HG03060 (cell line): Measurements from ENCODE around the gene PRR19.

Source experiments
- ATAC-seq: cut with Tn5 transposase; IDR thresholded peaks from one replicate; pipeline ENCODE4 v1.9.1; 2021; ENCODE audit warnings: low read depth, moderate number of reproducible peaks; ENCODE audit not compliant: unreplicated experiment

PRR19 gene

DNA sequence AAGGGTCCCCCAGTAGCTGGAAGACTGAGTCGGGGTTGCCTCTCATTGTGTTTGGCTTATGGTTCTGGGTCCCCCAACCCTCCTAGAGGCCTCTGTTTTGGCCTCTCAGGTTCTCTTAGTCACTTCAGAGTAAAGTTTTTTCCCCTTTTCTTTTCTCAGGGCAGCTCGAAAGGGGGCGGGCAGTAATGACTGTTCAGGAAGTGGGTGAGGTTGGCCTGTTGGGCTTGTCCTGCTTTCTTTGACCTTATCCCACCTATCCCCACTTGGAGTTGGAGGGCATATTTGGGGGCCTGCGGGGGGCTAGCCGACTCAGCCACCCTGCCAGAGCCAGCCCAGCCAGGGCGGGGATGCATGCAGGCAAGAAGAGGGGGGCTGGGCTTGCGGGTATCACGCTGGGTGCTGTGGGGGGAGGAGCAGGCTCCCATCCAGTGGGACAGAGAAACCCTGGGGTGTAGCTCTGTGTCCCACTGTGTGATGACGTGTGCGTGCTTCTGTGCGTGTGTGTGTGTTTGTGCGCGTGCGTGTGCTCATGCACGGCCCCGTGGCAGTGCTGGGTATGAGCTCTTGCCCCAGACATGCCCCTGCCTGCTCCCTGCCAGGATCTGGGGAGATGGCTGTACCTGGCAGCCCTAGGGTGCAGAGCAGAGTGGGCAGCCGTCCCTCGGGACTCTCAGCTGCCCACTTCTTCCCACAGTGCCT, 31.4 kb upstream of the PRR19 start:
- ATAC-seq: no peak

DNA sequence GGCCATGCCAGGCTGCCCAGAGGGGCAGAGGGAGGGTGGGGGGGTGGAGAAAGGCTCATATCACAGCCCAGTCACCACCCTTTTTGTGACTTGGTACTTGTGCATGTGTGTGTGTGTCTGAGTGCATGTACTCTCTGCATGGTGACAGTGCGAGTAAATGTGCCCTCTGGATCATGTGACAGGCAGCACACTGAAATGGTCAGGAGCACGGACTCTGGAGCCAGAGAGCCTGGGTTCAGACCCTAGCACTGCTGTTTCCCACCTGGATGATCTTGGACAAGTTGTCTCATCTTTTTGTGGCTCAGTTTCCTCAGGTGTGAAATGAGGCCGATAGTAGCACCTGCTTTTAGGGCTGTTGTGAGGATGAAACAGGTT, 30.9 kb upstream of the PRR19 start:
- ATAC-seq: no peak

GRCh38 chr19:42271861-42272534, 29.9 kb upstream of the PRR19 start:
- no peak for ATAC-seq

GRCh38 chr19:42272535-42272897, 29.4 kb upstream of the PRR19 start:
- ATAC-seq: no peak

- no peak for ATAC-seq
Observed at GRCh38 chr19:42272989-42273406, 28.9 kb upstream of the PRR19 start.

DNA sequence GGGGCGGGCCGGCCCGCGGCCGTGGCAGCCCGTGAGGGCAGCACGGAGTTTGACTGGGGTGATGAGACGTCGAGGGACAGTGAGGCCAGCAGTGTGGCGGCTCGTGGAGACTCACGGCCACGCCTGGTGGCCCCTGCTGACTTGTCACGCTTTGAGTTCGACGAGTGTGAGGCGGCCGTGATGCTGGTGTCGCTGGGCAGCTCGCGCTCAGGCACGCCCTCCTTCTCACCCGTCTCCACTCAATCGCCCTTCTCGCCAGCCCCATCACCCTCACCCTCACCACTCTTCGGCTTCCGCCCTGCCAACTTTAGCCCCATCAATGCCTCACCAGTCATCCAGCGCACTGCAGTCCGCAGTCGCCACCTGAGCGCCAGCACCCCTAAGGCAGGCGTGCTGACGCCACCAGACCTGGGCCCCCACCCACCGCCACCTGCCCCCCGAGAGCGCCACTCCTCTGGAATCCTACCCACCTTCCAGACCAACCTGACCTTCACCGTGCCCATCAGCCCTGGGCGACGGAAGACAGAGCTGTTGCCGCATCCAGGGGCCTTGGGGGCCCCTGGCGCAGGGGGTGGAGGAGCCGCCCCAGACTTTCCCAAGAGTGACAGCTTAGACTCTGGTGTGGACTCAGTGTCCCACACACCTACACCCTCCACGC, 28.4 kb upstream of the PRR19 start:
- ATAC-seq: no peak

DNA sequence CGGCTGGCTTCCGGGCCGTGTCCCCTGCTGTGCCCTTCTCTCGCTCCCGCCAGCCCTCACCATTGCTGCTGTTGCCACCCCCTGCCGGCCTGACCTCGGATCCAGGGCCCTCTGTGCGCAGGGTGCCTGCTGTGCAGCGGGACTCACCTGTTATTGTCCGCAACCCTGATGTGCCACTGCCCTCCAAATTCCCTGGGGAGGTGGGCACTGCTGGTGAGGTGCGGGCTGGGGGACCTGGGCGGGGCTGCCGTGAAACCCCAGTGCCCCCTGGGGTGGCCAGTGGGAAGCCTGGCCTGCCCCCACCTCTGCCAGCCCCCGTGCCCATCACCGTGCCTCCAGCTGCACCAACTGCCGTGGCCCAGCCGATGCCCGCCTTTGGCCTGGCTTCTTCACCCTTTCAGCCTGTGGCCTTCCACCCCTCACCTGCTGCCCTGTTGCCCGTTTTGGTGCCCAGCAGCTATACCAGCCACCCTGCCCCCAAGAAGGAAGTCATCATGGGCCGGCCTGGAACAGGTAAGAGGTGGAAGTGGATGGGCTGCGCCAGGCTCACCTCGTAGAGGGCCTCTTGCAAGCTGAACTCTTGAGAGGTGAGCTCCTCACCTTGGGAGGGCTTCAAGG, 27.8 kb upstream of the PRR19 start:
- no peak for ATAC-seq

- no peak for ATAC-seq
Observed at GRCh38 chr19:42275103-42275502, 26.8 kb upstream of the PRR19 start.

GRCh38 chr19:42275517-42275916, 26.4 kb upstream of the PRR19 start:
- ATAC-seq: no peak

GRCh38 chr19:42276284-42276683, 25.6 kb upstream of the PRR19 start:
- no peak for ATAC-seq

- ATAC-seq: no peak
Observed at GRCh38 chr19:42276821-42277220, 25.1 kb upstream of the PRR19 start.

GRCh38 chr19:42277821-42278451, 24.0 kb upstream of the PRR19 start:
- no peak for ATAC-seq

DNA sequence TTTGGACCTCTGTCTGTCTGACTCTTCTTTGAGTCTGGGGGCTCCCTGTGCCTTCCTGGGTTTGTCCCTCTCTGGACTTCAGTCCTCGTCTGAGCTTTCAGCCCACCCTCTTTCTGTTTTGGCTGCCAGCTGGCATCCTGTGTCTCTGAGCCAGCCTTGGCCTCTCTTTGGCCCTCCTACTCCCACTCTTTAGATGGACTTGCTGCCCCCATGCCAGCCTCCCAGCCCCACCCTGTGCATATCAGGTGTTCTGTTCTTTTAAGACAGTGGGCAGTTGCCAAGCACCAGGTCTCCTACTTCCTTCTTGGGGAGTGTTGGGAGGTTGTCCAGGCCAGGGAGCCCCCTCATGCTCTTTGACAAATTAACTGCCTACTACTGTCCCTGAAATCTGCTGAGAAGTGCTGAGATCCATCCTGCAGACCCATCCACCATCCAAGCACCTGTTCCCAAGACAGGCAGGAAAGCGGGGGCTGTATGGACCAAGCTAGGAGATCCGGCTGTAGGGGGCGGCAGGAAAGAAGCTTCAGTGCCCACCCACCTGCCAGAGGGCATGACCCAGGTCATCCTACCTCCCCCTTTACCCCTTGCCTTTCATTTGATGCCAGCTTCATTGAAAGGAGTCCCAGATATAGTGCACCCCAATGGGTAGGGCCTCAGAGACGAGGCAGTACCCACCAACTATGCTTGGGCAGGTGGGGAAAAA, 23.3 kb upstream of the PRR19 start:
- ATAC-seq: no peak

- ATAC-seq: no peak
Observed at GRCh38 chr19:42279155-42279901, 22.6 kb upstream of the PRR19 start.

DNA sequence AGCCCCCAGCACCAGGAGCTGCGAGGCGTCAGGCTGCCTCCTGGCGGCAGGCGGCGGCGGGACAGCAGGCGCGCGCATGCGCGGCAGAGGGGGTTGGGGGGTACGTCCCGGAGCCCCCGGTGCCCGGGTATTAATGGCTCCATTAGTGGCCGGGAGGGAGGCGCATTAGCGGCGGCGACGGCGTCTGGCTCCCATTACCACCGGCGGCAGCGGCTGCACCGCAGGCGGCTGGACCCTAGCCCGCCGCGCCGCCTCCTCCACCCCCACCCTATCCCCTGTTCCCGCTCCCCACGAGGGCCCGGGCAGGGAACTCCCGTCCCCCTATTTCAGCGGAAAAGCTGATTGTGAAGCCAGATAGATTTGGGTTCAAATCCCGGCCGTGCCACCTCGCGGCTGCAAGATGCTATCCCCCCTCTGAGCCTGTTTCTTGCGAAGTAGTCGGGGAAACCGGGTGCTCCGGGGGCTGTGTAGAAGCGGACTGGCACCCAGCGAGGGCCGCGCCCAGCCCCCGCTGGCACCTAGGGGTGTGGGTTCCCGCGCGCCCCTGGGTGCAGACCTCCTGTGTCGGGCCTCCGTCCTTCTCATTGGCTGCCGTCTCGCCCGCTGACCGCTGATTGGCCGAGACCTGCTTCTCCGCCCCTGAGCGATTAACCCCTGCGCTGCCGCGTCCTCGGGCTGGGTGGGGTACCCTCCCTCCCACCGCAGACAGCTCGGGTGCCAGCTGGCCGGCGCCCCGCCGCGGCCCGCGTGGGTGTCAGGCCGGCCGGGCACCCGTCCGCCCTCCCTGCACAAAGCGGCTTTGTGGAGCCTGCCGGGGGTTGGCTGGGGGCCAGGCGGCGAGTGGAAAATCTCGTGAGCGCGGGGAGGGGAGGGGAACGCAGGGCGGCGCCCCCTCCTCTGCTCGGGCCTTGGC, 21.8 kb upstream of the PRR19 start:
- peak; percentile 29 for ATAC-seq

DNA sequence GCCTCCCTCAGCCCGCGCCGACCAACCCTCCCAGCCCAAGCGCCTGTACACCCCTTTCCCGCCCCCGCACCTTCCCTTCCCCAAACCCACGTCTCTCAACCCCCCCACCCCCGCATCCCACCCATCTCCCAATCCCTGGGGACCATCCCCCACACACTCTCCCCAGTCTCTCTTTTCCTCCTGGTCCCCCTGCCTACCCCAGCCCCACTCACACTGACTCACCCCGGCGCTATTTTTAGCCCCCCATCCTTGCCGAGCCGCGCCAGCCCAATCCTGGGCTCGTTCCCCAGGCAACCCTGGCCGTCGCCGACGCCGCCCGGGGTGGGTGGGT, 21.2 kb upstream of the PRR19 start:
- ATAC-seq: no peak

DNA sequence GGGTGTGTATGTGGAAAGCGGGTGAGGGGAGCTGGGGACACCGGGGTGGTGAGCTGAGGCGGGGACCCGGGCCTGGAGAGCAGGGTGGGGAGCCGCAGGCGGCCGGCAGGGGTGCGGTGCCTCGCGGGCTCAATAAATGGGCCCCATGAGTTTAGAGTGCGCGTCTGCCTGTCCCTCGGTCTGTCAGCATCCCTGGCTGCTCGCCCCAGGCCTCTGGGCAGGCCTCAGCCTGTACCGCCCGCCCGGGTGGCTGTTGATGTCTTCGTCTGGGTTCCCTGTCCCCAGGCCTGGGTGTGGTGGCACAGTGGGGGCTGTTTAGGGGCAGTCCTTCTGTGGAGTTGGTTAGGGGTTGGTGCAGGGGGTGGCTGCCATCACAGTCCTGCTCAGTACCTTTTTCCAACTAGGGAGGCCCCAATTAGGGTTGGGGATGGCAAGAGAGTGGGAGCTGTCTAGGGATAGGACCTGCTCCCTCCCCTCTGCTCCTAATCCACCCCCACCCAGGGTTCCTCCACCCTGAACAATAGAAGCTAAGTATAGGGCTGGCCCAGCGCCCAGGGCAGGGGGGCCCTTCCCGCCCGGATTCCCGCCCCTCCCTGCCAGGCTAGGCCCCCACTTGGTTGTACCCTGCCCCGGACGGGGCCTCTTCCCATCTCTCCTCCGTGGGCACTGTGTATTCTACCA, 20.6 kb upstream of the PRR19 start:
- no peak for ATAC-seq
